ENCODE measurements around the gene P3H2. TPM values are rescaled to one million over a fixed set of nuclear protein-coding genes. Genes with fewer than 3 reads are reported as not detected.
"Not testable (repeated sequence)": the region's sequence is repeated elsewhere in the genome, so short reads cannot be mapped to it uniquely, and the experiment has no call there.

The P3H2 gene
- total RNA-seq, 1 donor from 2014 or later, result 13.9 TPM

DNA sequence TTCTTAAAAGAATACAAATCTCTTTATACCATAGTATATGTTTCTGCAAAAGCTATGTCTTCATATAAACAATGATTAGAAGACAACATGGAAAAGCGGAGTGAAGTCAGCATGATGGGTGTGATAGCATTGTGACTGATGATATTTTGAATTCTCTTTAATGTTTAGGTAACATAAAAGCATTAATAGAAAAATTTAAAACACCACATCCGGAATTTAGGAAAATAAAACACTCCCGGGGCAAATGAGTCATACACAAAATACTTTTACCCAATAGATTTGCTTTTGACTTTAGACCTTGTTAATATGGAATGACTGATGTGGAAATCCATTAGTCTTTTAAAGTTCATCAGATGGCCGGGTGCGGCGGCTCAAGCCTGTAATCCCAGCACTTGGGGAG, 134.7 kb downstream of the P3H2 start:
- no peak for DNase-seq (ENCODE audit: low spot score)

DNA sequence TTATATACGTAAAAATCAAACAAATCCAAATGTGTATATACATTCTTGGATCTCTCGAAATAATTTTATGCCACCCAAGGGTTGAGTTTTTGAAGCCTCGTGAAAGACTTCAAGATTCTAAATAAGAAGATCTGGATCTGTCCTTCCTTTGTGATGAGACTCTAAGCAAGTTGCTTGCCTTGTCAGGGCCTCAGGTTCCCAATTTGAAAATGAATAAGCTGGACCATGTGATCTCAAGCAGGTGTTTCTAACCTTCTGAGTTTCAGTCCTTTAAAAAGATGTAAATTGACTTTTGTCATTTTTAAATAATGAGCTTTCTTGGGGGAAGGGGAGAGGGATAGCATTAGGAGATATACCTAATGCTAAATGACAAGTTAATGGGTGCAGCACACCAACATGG, 137.1 kb downstream of the P3H2 start:
- no peak for DNase-seq (ENCODE audit: low spot score)

DNA sequence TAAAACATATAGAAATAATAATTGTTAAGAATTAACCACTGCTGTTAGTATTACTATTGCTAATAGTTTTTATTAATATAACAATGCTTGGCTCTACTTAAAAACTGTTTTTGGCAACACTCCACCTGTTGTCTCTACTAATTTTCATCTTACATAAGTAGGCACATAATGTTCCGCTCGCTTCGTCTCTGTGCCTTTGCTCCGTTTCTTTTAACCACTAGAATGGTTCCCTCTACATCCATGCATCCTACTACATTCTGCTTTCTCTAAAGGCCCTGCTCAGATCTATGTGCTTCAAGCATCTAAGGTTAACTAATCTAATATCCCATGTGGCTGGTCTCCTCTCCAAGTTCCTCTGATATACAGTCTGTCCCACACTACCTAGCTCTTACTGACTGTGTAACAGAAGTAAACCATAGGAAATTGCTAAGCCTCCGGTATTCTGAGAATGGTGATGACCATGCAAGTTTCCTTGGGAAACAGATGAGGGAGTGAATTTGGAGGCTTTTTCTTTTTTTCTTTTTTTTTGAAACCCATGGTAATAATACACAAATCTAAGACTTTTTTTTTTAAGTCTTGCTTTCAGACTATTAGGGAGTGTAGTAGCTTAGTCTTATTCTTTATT, 138.3 kb downstream of the P3H2 start:
- DNase-seq (ENCODE audit: low spot score), result no peak

DNA sequence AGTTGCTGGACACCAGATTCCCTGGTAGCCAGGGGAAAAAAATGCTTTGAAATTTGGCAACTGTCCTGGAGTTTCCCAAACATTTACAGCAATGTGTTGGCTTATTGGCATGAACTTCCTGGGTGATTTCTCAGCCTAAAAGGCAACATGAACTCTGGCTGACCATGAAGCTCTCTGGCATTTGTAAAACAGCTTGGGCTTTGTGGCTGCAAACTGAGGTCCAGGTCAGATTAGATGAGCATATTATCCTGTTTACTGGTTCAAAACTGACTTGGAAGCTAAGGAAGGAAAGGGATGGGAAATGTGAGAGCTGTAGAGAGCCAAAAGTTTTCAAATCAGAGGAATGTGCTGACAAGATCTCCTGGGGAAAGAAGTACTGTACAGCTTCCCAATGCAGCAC, 139.0 kb downstream of the P3H2 start:
- peak; percentile 54 for DNase-seq (ENCODE audit: low spot score)

DNA sequence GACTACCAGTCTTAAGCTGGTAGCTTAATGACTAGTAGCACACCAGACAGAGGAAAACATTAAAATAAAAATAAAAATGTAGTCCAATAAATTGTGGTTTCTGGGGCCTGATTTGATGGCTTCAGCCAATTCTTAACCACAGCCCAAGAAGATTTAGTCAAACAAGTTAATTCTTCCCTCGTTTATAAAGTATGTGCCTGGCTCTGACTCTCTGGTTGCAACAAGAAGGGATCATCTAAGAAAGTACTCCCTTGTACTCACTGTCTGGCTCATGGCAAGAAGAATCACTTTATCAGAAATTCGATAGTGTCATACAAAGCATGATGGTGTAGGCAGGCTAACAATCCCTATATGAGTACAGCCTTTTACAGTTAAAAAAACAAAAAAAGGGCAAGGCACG, 141.9 kb downstream of the P3H2 start:
- DNase-seq (ENCODE audit: low spot score), result no peak

DNA sequence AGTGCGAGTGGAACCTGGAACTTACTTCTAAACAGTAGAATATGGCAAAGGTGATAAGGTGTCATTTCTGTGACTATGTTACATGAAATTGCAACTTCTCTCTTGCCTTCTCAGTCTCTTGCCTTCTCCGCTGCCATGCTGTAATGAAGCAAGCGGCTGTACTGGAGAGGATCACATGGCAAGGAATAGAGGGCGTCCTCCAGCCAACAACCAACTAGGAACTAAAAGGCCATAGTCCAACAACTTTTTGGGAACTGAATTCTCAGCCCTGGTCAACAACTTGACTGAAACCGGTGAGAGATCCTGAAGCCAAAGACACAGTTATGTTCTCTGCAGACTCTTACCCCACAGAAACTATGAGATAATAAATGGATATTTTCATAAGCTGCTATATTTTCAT, 143.5 kb downstream of the P3H2 start:
- no peak for DNase-seq (ENCODE audit: low spot score)

DNA sequence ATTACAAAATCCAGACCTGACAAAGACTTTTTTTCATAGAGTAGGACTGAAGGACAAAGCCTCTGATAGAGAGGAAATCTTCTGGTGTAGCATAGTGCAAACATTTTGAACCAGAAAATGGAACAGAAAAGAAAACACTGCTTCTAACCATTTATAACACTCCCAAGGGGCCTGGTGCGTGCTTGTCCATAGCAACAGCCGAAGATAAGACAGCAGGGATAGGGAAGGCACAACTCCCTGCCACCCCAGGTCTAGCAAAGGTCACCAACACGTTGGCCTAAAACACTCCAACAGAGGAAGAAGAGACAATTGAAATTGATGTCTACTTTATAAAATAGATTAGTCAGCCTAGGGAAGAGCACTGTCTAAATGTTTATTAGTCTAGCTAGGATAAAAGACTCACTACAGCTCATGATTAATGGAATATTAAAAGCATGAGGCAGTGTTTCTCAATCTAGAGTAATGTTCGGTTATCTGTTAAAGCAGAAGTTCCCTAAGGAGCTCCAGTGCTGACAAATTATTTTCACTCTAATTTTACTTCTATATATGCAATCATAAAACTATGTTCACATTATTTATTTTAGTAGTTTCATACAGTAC, 145.2 kb downstream of the P3H2 start:
- no peak for DNase-seq (ENCODE audit: low spot score)

DNA sequence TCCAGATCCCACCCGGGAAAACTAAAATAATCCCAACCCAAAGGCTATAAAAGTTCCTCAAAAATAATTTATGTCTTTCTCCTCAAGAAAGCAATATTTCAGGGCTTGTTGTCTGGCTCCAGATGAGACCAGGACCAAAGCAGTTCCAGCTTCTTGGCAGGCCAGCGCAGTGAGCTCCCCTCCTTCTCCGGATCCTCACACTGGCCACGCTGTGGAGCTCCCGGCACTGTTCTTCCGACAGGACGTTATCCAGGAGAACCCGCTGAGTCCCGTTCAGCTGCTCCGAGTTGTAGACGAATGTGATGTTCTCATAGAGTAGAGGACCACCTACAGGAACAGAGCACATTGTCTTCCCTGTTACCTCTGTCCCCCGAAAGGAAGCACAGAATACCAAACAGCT, 146.3 kb downstream of the P3H2 start:
- no peak for DNase-seq (ENCODE audit: low spot score)

DNA sequence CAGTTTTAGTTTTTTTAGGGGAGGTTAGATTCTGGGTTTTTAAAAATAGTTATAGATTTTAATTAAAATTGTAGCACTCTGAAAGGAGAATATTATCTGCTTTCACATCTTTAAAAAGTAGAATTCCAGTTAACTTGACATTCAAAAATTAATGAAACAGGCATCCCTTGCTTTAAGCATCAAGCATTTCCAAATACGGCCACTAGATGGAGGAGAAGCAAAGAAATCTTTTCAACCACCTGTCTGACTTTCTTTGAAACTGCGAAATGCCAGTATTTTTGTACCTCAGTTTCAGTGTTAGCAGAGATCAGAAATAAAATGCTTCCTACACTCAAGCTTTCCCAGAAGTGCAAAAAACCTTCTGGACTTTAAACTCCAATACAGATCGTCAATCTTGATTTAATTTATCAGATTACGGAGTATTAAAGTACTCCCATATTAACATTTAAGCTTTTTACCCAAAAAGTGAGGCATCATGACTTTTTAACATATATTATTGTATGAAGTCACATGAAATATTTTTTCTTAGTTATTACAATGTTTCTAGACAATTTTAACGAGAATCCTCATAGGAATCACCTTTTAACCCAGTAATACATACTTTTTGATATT, 153.3 kb downstream of the P3H2 start:
- no peak for DNase-seq (ENCODE audit: low spot score)

DNA sequence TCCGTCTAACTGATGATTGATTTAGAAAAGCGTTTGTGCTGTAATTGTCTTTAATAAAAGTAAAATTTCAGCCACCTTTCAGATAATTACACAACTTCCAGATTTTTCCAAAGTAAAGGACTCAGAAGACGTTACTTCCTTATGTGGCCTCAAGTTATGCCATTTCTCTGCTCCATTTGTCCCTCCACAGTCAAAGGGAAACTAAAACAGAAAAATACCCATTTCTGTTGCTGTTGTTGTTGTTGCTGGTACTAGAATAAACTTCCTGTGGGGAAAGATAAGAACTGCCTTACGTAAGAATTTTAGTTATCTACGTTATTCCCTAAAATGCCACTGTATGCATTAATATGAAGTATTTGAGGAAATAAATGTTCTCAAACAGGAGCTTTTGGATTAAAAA, 153.9 kb downstream of the P3H2 start:
- DNase-seq (ENCODE audit: low spot score), result no peak

DNA sequence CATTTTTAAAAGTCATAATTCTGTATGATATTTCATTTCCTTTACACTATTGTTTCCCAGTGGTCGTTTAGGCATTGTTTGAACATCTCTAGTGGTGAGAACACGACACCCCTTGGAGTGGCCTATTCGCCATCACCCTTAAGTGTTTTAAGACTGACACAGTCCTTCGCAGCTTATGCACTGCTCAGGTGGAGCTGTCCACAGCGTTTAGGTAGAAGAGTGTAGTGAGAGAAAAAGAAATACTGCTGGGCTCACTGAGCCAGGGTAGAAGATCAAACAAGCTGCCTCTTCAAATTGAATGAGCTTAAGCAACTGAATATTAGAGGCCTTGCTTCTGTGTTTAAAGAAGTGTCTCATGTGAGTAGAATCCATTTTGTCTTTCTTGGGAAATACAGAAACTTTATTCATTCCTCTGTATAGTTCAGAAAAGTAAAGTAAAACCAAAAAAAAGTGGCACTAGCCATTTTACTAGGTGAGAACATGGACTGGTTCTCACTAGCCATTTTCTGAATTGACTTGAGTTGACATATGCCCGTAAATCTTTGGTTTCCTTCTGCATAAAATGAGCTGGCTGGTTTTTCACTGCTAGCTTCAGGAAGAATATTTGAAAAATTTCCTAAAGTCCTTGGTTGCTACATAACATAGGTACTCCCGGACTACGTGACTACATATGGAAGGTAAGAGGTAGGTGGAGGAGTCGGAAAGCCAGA, 155.9 kb downstream of the P3H2 start:
- DNase-seq (ENCODE audit: low spot score), result no peak

DNA sequence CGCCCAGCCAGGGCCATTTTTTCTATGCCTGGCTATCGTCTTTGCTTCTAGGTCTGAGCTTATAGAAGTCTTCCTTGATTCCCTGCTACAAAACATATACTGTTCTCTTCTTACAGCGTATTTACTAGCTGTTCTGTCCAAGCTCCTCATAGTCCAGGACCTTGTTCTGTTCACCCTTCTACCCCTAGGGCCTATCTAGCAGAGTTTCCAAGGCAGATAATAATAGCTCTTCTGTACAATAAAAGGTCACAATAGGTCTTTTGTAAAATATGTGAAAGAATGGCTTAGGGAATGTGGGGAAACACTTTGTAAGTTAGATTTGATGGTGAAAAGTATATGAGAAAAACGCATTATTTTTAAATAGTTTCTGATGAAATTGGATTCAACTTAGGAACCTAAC, 158.2 kb downstream of the P3H2 start:
- no peak for DNase-seq (ENCODE audit: low spot score)

DNA sequence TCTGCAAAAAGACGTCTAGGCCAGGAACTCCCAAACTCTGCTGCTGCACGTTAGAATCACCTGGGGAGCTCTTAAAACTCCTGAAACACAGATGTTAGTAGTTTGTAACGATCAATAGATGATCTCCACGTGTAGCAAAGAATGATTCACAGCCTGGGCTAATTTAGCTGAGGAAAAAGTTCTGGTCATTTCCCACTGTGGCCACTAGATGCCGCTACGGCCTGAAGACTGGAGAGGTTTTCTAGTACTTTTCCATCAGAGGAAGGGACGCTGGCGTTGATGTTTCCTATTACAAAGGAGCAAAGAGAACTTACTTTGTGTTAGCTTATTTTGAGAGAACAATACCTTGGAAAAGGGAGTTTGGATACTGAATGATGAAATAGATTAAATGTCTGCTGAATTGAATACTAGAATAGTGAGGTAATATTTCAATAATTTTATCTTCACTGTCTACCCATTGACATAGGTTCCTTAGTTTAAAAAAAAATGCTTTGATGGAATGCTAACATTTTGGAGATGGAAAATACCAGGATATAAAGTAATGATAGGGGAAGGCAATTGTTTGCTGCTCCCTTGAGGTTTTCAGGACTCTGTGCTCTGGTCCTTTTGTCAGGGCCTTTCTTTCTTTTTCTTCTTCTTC, 159.1 kb downstream of the P3H2 start:
- peak; percentile 85 for DNase-seq (ENCODE audit: low spot score)

DNA sequence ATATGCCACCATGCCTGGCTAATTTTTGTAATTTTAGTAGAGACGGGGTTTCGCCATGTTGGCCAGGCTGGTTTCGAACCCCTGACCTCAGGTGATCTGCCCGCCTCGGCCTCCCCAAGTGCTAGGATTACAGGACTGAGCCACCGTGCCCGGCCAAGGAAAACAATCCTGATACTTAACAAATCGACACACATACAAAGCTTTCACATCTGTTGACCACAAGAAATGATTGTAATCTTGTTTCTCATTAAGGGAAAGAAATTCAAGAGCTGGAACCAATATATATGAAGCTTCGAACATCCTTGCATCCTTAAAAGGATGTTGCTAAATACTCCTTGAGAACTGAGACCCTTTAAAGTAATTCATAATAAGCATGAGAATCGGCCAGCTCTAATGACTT, 159.6 kb downstream of the P3H2 start:
- DNase-seq (ENCODE audit: low spot score), result not testable (repeated sequence)

DNA sequence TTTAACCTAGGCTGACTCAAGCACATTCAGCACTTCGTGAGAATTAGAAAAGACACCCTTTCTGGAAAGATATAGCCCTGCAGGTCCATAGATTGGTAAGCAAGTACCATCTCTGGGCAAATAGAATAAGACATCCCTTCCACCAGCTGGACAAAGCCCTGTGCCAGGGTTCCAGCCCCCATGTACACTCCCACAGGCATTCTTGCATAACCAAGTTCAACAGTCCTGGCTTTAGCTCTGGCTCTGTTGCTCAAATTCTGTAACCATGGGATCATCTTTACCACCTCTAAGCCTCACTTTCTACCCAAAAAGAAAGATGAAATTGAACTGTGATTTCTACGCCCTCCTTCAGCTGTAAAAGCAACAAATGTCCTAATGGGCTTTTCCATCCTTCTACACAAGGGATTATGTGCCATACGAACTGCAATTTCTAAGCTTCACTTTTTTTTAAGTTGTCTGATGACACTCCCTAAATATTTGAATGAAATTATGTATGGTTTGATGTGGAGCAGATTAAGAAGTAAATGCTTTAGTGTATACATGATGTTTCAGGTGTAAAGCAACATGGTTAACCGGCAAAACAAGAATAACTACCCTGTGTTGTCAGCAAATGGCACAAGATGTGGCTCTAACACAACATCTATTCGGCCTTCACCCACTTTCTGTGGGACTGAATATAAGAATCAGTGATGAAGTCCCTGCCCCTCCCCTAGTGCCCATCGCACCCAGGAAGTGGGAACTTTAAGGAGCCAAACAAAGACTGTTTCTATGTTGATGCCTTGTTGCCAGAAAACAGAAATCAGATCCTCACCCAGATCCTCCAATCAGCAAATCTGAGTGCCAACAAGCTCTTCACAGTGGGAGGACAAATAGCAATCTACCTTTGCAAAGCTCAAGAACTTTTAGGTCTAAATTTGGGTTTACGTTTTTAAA, 165.7 kb downstream of the P3H2 start:
- DNase-seq (ENCODE audit: low spot score), result no peak

DNA sequence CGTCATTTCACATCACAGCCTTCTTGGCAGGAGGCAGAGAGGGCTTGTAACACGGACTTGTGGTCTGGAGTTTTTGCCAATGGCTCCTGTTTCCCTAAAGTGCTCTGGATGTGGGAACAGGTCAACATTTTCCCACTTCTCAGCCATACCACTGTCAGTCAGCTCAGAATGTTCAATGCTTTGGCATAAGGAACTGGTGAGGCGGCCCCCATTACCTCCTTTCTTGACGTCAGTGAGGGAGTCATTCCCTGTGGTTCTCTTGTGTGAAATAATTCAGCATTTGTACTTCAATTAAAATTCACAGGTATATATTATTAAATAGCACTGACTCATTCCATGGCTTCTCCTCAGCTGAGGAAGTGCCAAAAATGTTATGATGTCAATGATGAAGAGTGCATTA, 167.1 kb downstream of the P3H2 start:
- DNase-seq (ENCODE audit: low spot score), result no peak

DNA sequence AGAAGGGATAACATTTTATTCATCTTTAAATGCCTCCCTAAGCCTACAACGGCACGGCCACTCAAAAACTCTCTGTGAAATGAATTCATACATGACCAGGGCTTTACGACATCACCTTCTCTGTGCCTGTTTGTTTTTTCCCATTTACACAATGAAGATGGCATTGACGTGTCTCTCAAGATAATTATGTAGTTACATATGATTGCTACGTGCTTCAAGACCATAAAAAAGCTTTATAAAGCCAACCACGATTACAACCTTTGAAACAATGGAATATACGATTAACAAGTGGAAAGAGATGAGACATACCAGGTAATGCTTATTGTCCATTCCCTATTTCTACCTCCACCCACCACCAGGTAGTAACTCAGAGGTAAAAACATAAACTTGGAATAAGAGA, 168.4 kb downstream of the P3H2 start:
- DNase-seq (ENCODE audit: low spot score), result no peak

DNA sequence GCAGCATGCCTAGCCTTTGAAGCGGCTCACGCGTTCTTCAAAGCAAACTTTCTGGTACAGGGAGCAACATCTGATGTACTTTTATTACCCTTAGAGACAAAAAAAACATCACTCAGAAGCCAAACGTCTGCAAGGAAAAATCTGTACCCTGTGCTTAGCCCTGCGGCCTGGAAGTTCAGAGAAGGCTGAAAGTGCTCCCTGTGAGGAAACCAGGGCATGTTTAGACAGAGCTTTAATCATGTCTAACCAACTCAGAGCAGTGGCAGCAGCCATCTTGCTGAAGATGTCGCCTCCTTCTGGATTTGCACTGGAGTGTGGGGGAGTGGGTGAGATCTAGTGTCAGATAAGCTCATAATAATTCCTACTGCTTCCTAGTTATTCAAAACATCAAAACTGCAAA, 170.4 kb downstream of the P3H2 start:
- DNase-seq (ENCODE audit: low spot score), result no peak

DNA sequence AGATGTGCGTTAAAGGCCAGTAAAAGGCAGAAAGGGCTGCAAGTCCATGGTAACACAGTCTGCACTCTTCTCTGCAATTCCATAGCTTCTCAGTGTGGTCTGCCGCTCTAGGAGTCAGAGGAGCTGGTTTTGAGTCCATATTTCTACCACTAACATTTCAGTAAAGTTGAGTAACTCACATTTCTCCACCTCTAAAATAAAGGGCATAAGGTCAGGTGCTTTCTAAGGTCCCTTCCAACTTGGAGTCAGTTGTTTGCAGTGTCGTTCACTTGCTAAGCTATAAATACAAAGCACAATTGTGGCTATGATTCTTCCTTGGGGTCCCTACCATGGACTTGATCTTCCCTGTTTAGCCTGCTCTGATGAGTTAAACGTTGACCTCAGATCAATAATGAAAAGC, 171.1 kb downstream of the P3H2 start:
- no peak for DNase-seq (ENCODE audit: low spot score)

DNA sequence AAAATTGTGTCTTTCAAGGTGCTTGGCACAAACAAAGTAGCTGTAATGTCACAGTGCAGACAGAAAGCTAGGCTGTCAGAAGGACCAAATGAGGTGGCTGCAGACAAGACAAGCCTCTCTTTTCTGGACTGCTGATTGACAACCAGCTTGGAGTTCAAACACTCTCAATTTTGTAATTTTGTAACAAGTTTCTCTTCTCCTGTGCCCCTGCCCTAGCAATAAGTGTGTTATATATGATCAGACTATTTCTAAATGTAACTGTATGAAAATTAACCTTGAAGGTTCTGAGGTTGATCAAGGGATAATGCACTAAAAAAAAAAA, 172.0 kb downstream of the P3H2 start:
- DNase-seq (ENCODE audit: low spot score), result no peak

DNA sequence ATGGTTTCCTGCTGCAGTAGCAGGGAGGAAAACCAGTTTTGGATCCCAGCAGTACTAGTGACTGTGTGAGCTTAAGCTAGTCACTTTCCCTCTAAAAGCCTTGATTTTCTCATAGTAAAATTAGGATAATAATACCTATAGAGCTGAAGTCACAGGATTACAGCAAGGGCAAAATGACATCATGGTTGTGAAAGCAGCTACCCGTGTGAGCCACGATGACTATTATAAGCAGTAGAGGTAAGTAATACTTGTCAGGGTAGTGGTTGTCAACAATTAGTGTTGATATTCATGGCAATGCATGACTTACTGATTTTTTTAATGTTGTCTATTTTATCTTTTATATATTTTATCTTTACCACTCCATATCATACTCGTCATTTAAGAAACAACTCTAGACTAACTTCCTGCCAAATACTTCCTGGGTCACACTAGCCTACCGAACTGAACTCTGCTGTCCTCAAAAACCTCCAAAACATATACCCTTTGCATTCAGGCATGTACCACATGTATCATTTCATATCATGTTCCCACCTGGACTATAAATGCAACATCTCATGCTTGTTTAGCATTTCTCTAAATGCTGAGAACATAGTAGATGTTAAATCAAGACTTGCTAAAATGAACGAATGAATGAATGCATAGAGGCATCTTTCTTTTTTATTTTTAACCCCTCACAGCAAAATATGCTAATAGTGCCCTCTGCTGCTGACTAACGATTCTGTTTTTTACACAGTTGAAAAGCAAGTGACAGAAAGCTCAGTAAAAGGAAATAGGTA, 172.6 kb downstream of the P3H2 start:
- DNase-seq (ENCODE audit: low spot score), result no peak

Data from ureter (tissue), 1 donor.